ENCODE measurements around the gene VTI1B. TPM values are rescaled to one million over a fixed set of nuclear protein-coding genes. Genes with fewer than 3 reads are reported as not detected.
"Not testable (repeated sequence)": the region's sequence is repeated elsewhere in the genome, so short reads cannot be mapped to it uniquely, and the experiment has no call there.

Gene VTI1B
- polyA plus RNA-seq, 2 of the 4 experiments (the other 2 are of a cell fraction): 77.5 to 102 TPM

- no peak for TF ChIP-seq CTCF (IDR thresholded peaks at IDR 0.05)
Observed at GRCh38 chr14:67630938-67631337, 43.5 kb downstream of the VTI1B start (continued).

GRCh38 chr14:67630186-67630585 is 44.2 kb downstream of the VTI1B start:
- no peak overlapping the region for H3K27ac ChIP-seq
- no peak overlapping the region for H3K4me3 ChIP-seq
- WGBS (ENCODE audit: missing lambda C conversion rate): 79% methylated on average over 4 of the region's 4 CpGs
- no peak for TF ChIP-seq EHMT2 (IDR thresholded peaks at IDR 0.05; ENCODE audit: low read depth)
- TF ChIP-seq ZFP36 (IDR thresholded peaks at IDR 0.05; ENCODE audit: borderline replicate concordance, partially characterized antibody): no peak
- no peak for TF ChIP-seq EHF (CRISPR knock-in tag; IDR thresholded peaks at IDR 0.05)
- no peak for TF ChIP-seq HMGXB4 (CRISPR knock-in tag; IDR thresholded peaks at IDR 0.05; ENCODE audit: borderline replicate concordance)
- ChIA-PET CTCF (interaction anchor here (1.6 to 2.1 kb wide), 4 partner anchors 11 to 74 kb away, joined by 3 to 12 read pairs (median 6); partner anchors contain the start of gene ARG2), POLR2A (no interaction called here)
- no peak for ATAC-seq
- H3K4me1 ChIP-seq: no peaks in the 10 kb centered on the region
- DNase-seq (ENCODE audit: low read depth in 1 of 2, low spot score in 1 of 2): no peak
- H3K9me3 ChIP-seq: no peaks in the 10 kb centered on the region
- no peak for FAIRE-seq
- no peak overlapping the region for H3K4me2 ChIP-seq

GRCh38 chr14:67627519-67627918 is 46.9 kb downstream of the VTI1B start:
- ATAC-seq (no peak), FAIRE-seq (no peak), DNase-seq (ENCODE audit: low read depth in 1 of 2, low spot score in 1 of 2) (no peak)
- Histone ChIP-seq H3K4me2 (no peak overlapping the region), H3K27ac (no peak overlapping the region), H3K9me3 (no peaks in the 10 kb centered on the region), H3K4me1 (peaks cover 8% of the 10 kb centered on the region; the same call in 2 of the 3 replicates), H3K4me3 (no peak overlapping the region)
- TF ChIP-seq EHF (CRISPR knock-in tag; IDR thresholded peaks at IDR 0.05) (no peak), RFX5 (IDR thresholded peaks at IDR 0.05) (no peak), MAZ (IDR thresholded peaks at IDR 0.05; ENCODE audit: borderline replicate concordance, low read depth, low read length) (no peak), POLR2AphosphoS2 (conservative IDR thresholded peaks at IDR 0.05; ENCODE audit: low read length) (no peak), TFCP2L1 (CRISPR knock-in tag; IDR thresholded peaks at IDR 0.05) (no peak)
- CTCF ChIA-PET: interaction anchor here (1.2 to 2.2 kb wide), 5 partner anchors 8 to 201 kb away, joined by 3 to 11 read pairs (median 5); partner anchors contain the start of gene PIGH
- POLR2A ChIA-PET: no interaction called here

GRCh38 chr14:67626131-67626530 is 48.3 kb downstream of the VTI1B start:
- H3K9me3 ChIP-seq; FAIRE-seq; POLR2A ChIA-PET; DNase-seq (ENCODE audit: low read depth in 1 of 2, low spot score in 1 of 2); H3K4me2 ChIP-seq; H3K27ac ChIP-seq; H3K4me3 ChIP-seq: not testable (repeated sequence)
- H3K4me1 ChIP-seq: peaks cover 11% of the 10 kb centered on the region; the same call in 2 of the 3 replicates
- CTCF ChIA-PET: interaction anchor here (1.5 kb wide), 1 partner anchor 38 kb away, joined by 3 read pairs; no protein-coding TSS in a partner anchor
- ATAC-seq: 0 out of 6 replicates have a peak, but pooled peaks of 1 of the 2 experiments have one; percentile 37
- 55% methylated on average over 1 of the region's 1 CpG for WGBS (ENCODE audit: missing lambda C conversion rate)

GRCh38 chr14:67623114-67623513 is 51.3 kb downstream of the VTI1B start:
- Histone ChIP-seq H3K4me1 (peaks cover 23% of the 10 kb centered on the region), H3K4me3 (no peak overlapping the region), H3K9me3 (no peaks in the 10 kb centered on the region), H3K4me2 (peak overlapping the region; percentile 32), H3K27ac (peak overlapping the region in 1 of 2 experiments; percentile 11; a peak in 1 of 6 replicates)
- ATAC-seq: no peak
- WGBS (ENCODE audit: missing lambda C conversion rate): 40% methylated on average over 2 of the region's 2 CpGs
- DNase-seq (ENCODE audit: low read depth in 1 of 2, low spot score in 1 of 2): no peak
- FAIRE-seq: no peak
- POLR2A ChIA-PET: no interaction called here
- CTCF ChIA-PET: interaction anchor here (0.7 to 1.6 kb wide), 7 partner anchors 11 to 96 kb away, joined by 3 to 5 read pairs (median 3); no protein-coding TSS in a partner anchor
- no peak for TF ChIP-seq MAZ (IDR thresholded peaks at IDR 0.05; ENCODE audit: borderline replicate concordance, low read depth, low read length)
- TF ChIP-seq HDAC2 (IDR thresholded peaks at IDR 0.05): no peak
- no peak for TF ChIP-seq RARB (CRISPR knock-in tag; IDR thresholded peaks at IDR 0.05)
- TF ChIP-seq EHMT2 (IDR thresholded peaks at IDR 0.05; ENCODE audit: low read depth): no peak
- no peak for TF ChIP-seq HOXB5 (CRISPR knock-in tag; IDR thresholded peaks at IDR 0.05)
- TF ChIP-seq KDM1A (IDR thresholded peaks at IDR 0.05; ENCODE audit: low read depth): no peak
- TF ChIP-seq JUNB (IDR thresholded peaks at IDR 0.05): no peak
- no peak for TF ChIP-seq CHD4 (IDR thresholded peaks at IDR 0.05; ENCODE audit: borderline replicate concordance)
- no peak for TF ChIP-seq HOXA7 (CRISPR knock-in tag; IDR thresholded peaks at IDR 0.05)
- no peak for TF ChIP-seq BCL3 (IDR thresholded peaks at IDR 0.05)
- no peak for TF ChIP-seq RFX5 (IDR thresholded peaks at IDR 0.05)
- TF ChIP-seq RCOR1 (IDR thresholded peaks at IDR 0.05; ENCODE audit: low read depth, low read length): no peak
- TF ChIP-seq PHF8 (IDR thresholded peaks at IDR 0.05; ENCODE audit: borderline replicate concordance, low read depth): no peak
- no peak for TF ChIP-seq CTCF (IDR thresholded peaks at IDR 0.05)

Measured in A549 (cell line).